Panc1 (cell line): ENCODE data around the gene ZDHHC8.

Experiments
- POLR2AphosphoS5 ChIP-seq: IDR thresholded peaks from 2 replicates; pipeline ENCODE4 v1.6.1; 2012; ENCODE audit warnings: mild to moderate bottlenecking, low read depth, low read length, moderate library complexity
- TF ChIP-seq, protein P1 (sequence below): fragments of 450-650 bp; IDR thresholded peaks from 2 replicates; pipeline ENCODE4 v1.5.1; 2017; ENCODE audit warnings: mild to moderate bottlenecking

DNA sequence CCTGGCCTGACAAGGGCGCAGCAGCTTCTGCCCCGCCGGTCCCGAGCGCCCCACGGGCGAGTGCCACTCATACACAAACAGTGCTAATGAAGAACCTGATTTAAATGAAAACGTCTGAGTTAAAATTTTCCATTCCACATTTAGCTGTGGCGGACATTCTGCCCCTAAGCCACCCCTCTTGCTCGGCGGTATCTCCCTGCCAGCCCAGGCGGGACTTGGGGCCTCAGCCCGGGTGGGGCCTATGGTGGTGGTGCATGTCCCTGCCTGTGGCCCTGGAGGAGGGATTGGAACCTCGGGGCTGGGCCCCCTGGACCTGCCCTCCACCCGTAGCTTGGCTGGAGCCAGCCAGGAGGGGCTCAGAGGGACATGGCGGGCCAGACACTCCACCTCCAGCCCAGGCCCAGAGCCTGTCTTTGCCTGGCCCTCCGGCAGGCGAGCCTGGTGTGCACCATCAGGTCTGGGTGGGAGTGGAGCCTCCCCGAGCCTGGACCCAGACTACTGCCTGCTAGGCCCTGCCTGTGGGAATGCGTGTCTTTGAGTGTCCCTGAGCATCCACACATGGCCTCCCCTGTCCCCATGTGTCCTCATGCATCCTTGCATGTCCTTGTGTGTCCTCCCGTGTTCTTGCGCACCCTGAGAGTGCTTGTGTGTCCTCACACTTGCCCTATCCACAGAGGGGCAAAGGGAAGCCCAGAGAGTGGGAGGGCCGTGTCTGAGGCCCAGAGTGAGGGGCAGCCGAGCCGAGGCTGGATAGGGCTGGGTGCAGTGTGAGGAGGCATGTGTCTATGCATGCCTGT lies 4.4 kb downstream of the ZDHHC8 start:
- TF ChIP-seq POLR2AphosphoS5 = no peak
- TF ChIP-seq, protein P1, sequence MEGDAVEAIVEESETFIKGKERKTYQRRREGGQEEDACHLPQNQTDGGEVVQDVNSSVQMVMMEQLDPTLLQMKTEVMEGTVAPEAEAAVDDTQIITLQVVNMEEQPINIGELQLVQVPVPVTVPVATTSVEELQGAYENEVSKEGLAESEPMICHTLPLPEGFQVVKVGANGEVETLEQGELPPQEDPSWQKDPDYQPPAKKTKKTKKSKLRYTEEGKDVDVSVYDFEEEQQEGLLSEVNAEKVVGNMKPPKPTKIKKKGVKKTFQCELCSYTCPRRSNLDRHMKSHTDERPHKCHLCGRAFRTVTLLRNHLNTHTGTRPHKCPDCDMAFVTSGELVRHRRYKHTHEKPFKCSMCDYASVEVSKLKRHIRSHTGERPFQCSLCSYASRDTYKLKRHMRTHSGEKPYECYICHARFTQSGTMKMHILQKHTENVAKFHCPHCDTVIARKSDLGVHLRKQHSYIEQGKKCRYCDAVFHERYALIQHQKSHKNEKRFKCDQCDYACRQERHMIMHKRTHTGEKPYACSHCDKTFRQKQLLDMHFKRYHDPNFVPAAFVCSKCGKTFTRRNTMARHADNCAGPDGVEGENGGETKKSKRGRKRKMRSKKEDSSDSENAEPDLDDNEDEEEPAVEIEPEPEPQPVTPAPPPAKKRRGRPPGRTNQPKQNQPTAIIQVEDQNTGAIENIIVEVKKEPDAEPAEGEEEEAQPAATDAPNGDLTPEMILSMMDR = no peak
